ENCODE results near the gene PLCB3.

PLCB3 gene

GRCh38 chr11:64290352-64291261 is 39.3 kb downstream of the PLCB3 start:
- no peak for DNase-seq

GRCh38 chr11:64291262-64291751 is 40.0 kb downstream of the PLCB3 start, which contains the start of gene KCNK4:
Gene KCNK4, plus strand, starts transcription at chr11:64291302. Its CDS starts 1,717 bp downstream, at chr11:64293019.
- DNase-seq, result no peak

GRCh38 chr11:64291752-64292459 is 40.6 kb downstream of the PLCB3 start:
- DNase-seq, result peak; percentile 51

GRCh38 chr11:64292460-64293254 is 41.3 kb downstream of the PLCB3 start:
- DNase-seq, result peak; percentile 51

GRCh38 chr11:64294774-64295173 is 43.4 kb downstream of the PLCB3 start:
- DNase-seq, result peak; percentile 81

GRCh38 chr11:64295760-64296159 is 44.4 kb downstream of the PLCB3 start:
- DNase-seq, result no peak

- DNase-seq, result no peak
Observed at GRCh38 chr11:64296236-64296635, 44.9 kb downstream of the PLCB3 start.

GRCh38 chr11:64296830-64297698 is 45.7 kb downstream of the PLCB3 start:
- peak; percentile 30 for DNase-seq

GRCh38 chr11:64297699-64298358 is 46.5 kb downstream of the PLCB3 start:
- DNase-seq, result peak; percentile 42

GRCh38 chr11:64298966-64299846 is 47.9 kb downstream of the PLCB3 start:
- DNase-seq, result peak; percentile 77

GRCh38 chr11:64299847-64300648 is 48.7 kb downstream of the PLCB3 start, which contains the start of gene CATSPERZ:
Gene CATSPERZ, plus strand, starts transcription at chr11:64300358. Its CDS starts 53 bp downstream, at chr11:64300411.
- DNase-seq, result peak; percentile 55

GRCh38 chr11:64303109-64304031 is 52.0 kb downstream of the PLCB3 start:
- DNase-seq, result no peak

- DNase-seq, result no peak
Observed at GRCh38 chr11:64304032-64304315, 52.6 kb downstream of the PLCB3 start.

GRCh38 chr11:64304316-64305072 is 53.2 kb downstream of the PLCB3 start:
- DNase-seq, result peak; percentile 97

- DNase-seq, result peak; percentile 99
Observed at GRCh38 chr11:64305075-64305690, 53.9 kb downstream of the PLCB3 start, which contains the start of gene ESRRA. Gene ESRRA, plus strand, starts transcription at chr11:64305524. Its CDS starts 1,656 bp downstream, at chr11:64307180.

- DNase-seq, result peak; percentile 78
Observed at GRCh38 chr11:64305691-64306562, 54.6 kb downstream of the PLCB3 start.

All from eye (tissue), 1 donor.